HG03175 (cell line): ENCODE data around the gene EPS8L2.

ENCODE experiments used
- ATAC-seq: cut with Tn5 transposase; IDR thresholded peaks from one replicate; pipeline ENCODE4 v1.9.1; 2021; ENCODE audit warnings: mild to moderate bottlenecking, moderate library complexity; ENCODE audit not compliant: unreplicated experiment

The EPS8L2 gene

DNA sequence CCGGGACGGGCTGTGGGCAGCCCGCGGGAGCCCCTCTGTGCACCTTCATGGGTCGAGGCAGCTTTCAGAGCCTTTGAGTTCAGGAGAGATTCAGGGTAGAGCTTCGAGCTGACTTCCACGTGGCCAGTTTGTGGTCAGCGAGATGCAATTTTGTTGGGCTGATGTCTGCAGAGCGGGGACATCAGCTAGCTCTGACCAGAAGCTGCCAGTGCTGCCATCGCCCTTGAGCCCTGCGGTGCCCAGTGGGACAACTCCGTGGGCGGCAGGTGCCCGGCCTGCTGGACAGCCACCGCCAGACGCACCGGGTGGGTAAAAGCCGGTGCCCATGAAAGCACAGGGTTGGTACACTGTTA lies 42.0 kb downstream of the EPS8L2 start:
- ATAC-seq: no peak

DNA sequence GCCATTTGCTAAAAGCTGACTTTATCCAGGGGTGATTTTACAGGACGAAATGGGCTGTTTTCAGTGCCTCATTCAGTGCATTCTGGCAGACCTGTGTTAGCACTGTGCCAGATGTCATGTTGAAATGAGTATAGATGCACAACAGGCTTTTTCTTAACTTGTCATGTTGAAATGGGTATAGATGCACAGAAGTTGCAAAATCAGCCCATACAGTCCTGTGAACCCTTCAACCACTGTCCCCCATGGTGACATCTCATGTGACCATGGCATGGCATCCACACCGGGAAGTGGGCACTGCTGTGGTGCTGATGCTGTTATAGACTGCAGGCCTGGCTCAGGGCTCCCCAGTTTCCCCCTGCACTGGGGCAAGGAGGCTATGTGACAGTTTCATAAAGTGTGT lies 43.7 kb downstream of the EPS8L2 start:
- no peak for ATAC-seq

DNA sequence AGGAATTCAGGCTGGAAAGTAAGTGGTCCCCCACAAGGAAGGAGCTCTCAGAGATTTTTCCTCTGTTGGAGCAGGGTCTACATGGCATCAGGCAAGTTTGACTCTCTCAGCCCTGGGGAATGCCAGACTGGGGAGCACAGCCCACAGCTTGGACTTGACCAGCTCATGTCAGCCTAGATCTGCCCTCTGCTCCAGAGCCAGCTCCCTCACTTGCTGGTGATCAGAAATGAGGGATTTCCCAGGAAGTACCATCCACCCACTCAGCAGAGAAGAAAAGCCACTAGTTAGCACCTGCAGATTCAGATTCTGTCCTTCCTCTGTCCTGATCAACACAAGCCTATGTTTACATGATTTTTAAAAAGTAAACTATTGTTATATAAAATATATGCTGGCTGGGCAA lies 54.2 kb downstream of the EPS8L2 start:
- no peak for ATAC-seq

DNA sequence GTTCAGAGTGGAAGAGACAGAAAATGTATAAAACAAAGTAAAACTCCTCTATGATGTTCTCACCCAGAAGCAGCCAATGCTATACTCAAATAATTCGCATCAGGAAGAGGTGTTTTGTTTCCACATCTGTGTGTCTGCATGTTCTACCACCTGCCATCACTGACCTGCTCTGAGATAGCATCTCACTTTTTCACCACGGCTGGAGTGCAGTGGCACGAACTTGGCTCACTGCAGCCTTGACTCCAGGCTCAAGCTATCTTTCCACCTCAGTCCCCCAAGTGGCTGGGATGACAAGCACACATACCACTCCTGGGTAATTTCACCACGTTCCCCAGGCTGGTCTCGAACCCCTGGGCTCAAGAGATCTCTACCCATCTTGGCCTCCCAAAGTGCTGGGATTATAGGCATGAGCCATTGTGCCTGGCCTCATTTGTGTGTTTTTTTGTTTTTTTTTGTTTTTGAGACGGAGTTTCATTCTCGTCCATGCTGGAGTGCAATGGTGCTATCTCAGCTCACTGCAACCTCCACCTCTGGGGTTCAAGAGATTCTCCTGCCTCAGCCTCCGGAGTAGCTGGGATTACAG lies 55.6 kb downstream of the EPS8L2 start:
- no peak for ATAC-seq

DNA sequence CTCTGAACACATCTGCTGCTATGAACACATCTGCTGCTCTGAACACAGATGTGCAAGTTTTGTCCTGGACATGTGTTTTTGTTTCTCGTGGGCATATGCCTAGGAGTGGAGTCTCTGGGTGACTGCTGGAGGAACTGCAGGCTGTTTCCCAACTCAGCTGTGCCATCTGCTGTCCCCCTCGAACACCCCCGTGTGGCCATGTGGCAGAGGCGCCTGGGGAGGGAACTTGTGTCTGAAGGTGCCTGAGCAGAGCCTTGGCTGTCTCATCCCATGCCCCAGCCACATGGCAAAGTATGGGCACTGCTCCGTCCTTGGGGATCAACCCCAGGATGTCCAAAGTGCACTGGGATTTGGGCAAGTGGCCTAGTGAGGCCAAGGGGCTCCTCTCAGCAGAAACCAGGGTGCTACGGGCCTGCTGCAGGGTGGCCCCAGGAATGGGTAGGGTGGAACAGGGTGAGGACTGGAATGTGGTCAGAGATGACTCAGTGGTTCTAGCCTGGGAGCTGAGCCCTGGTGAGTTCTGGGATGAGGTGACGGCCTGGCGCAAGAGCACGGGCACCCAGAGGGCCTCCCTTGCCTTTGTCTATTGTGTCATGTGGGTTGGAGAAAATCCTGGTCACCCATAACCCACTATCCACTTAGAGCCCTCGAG lies 56.5 kb downstream of the EPS8L2 start:
- no peak for ATAC-seq

DNA sequence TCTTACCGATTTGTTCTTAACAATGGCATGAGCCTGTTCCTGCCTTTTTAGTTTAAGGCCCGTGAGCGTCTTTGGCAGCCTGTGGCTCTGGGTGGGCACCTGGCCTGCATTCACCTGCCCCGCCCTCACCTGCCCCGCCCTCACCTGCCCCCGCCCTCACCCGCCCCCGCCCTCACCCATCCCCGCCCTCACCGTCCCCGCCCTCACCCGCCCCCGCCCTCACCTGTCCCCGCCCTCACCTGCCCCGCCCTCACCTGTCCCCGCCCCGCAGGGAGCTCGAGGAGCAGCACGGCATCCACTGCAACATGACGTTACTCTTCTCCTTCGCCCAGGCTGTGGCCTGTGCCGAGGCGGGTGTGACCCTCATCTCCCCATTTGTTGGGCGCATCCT lies 57.0 kb downstream of the EPS8L2 start:
- ATAC-seq: no peak

DNA sequence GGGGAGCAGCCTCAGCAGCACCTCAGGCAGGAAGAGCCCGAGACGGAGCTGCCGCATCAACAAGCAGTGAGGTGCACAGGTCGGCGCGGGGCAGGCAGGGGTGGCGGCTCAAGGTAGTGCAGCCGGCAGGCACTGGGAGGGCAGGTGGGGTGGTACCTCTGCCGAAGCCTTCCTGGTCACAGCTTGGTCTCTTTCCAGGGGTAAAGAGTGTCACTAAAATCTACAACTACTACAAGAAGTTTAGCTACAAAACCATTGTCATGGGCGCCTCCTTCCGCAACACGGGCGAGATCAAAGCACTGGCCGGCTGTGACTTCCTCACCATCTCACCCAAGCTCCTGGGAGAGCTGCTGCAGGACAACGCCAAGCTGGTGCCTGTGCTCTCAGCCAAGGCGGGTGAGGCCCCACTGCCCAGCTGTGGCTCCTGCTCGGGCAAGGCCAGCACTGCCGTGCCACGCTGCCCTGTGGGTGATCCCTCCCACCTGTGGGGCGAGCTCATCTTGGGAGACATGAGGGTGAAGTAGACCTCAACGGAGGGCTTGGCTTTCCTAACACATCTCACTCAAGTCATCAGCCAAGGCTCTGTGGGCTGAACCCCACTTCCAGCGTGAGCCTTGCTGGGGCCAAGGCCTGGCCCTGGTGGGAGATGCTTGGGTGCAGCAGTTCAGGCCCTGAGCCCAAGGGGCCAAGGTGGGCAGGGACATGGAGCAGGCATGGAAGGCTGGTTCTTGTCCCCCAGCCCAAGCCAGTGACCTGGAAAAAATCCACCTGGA lies 57.7 kb downstream of the EPS8L2 start:
- ATAC-seq: no peak

DNA sequence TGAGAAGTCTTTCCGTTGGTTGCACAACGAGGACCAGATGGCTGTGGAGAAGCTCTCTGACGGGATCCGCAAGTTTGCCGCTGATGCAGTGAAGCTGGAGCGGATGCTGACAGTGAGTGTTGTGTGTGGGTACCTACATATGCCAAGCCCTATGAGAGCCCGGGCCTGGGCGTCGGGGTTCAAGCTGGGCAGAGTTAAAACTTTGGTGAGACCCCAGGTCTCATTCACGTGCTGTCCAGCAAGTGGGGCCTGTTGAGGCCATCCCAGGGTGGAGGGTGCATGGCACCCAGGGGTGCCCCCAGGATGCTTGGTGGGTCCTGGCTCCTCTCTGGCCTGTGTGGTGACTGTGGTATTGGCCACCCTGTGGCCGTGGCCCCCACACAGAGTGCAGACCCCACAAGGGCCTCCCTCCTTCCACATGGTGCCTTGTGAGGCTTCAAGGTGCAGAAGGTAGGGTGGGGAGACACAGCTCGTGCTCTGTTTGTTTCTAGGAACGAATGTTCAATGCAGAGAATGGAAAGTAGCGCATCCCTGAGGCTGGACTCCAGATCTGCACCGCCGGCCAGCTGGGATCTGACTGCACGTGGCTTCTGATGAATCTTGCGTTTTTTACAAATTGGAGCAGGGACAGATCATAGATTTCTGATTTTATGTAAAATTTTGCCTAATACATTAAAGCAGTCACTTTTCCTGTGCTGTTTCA lies 58.4 kb downstream of the EPS8L2 start:
- no peak for ATAC-seq

DNA sequence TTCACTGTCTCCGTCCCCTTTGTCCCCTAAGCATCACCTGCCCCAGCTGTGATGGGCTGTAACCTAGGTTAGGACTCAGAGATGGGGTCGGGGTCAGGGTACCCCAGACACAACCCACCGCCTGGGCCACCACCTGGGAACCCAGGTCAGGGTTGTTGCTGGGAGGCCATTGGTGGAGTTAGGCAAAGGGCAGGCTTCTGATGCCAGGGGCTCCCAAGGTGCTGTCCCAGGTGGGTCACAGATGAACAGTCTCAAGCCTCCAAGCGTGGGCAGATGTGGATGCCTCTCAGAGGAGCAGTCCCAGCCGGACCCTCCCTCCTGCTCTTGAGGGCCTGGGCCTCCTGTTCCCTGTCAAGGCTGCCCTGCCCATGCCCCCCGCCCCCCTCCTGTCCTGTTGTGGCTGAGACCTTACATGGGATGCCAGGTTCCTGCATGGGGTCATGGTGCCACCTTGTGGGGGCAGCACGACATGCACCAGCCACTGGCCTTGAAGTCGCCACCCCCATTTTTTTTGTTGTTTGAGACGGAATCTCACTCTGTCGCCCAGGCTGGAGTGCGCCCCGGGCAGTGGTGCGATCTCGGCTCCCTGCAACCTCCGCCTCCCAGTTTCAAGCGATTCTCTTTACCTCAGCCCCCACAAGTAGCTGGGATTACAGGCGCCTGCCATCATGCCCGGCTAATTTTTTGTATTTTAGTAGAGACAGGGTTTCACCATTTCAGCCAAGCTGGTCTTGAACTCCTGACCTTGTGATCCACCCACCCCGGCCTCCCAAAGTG lies 59.2 kb downstream of the EPS8L2 start:
- no peak for ATAC-seq

DNA sequence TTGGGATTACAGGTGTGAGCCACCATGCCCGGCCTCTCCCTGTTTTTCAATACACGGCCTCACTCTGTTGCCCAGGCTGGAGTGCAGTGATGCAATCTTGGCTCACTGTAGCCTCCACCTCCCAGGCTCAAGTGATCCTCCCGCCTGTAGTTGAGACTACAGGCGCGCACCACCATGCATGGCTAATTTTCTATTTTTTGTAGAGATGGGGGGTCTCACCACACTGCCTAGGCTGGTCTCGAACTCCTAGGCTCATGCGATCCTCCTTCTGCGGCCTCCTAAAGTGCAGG lies 59.7 kb downstream of the EPS8L2 start:
- no peak for ATAC-seq

DNA sequence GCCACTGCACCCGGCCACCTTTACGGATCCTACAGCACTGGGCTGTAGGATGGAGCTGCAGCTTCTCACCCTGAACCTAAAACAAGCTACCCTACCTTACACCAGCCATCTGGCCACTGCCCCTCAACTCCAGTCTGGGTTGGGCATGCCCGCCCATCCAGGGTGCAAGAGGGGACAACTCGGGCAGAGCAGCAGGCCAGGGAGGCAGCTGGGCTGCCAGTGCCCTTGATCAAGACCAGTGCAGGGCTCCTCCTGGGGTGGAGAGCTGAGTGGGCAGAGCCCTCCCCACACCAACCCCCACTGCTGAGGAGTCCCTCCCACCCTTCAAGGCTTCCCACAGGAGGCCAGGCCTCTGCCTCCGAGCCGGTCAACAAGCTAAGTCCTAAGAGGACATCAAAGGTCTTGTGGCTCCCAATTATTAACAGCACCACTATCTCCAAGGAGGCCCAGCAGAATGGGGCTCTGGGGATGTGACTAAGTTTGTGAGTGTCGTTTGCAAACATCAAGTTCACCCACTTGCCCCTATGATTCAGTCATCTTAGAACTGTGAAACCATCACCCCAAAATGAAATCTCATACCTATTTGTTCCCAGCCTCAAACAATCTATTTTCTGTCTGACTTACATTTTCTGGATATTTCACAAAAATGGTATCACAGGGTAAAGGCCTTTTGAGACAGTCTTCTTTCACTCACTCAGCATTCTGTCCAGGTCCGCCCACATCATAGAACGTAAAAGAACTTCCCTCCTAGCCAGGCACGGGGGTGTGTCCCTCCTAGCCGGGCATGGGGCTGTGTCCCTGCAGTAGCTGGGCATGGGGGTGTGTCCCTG lies 60.3 kb downstream of the EPS8L2 start:
- ATAC-seq: no peak

DNA sequence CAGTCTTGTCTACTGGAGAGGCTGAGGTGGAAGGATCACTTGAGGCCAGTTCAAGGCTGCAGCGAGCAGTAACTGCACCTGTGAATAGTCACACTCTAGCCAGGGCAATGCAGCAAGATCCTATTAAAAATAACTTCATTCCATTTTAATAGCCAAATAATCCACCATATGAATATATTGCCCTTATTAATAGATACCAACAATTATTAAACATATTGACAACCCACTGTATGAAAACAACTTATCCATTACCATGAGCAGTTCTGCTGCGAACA lies 60.8 kb downstream of the EPS8L2 start:
- ATAC-seq: no peak

DNA sequence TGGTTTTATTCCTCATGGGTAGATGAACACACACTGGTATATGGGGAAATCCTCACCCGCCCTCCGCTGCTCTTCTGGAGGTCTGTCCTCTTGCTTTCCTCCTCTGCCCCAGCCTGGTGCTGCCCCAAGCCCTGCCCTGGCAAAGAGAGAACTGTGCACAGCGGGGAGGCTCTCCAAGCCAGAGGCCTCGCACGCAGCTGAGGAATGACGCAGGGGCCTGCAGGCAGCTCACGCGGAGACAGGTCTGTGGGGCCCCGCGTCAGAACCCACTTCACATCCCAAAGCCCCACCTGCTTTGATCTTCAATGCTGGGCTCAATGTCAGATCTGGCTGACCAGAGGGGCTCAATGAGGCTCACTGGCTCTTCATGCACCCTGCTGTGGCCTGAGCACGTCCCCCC lies 61.2 kb downstream of the EPS8L2 start:
- ATAC-seq: no peak

DNA sequence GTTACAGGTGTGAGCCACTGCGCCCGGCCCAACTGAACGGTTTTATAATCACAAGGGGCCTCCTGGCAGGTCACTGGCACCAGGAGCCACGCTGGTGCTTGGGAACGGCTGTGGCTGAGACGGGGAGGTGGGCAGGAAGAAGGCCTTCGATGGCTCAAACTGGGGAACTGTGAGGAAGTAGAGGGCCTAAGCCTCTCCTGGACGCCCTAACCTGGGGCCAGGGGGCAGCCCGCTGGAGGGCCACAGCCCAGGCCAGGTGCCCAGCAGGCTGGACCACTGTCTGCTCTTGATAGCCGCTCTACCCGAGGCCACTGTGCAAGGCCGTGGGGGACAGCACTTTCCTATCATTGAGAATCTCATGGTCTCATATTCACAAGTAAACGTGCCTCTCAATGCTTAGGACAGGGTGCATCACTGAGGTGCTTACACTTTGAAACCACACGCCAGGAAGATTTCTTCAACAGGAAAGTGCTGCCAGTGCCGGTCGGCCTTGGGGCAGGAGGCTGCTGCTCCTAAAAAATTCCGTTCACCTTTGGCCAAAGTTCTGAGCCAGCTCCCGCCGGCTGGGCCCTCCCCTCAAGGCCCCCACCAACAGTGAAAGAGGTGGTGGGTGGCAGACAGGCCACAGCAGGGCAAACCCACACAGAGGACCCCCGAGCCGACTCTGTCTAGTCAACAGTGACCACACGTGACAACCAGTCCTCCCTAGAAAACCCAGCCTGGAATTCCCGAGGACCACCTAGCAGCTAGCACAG lies 64.0 kb downstream of the EPS8L2 start:
- ATAC-seq: no peak

DNA sequence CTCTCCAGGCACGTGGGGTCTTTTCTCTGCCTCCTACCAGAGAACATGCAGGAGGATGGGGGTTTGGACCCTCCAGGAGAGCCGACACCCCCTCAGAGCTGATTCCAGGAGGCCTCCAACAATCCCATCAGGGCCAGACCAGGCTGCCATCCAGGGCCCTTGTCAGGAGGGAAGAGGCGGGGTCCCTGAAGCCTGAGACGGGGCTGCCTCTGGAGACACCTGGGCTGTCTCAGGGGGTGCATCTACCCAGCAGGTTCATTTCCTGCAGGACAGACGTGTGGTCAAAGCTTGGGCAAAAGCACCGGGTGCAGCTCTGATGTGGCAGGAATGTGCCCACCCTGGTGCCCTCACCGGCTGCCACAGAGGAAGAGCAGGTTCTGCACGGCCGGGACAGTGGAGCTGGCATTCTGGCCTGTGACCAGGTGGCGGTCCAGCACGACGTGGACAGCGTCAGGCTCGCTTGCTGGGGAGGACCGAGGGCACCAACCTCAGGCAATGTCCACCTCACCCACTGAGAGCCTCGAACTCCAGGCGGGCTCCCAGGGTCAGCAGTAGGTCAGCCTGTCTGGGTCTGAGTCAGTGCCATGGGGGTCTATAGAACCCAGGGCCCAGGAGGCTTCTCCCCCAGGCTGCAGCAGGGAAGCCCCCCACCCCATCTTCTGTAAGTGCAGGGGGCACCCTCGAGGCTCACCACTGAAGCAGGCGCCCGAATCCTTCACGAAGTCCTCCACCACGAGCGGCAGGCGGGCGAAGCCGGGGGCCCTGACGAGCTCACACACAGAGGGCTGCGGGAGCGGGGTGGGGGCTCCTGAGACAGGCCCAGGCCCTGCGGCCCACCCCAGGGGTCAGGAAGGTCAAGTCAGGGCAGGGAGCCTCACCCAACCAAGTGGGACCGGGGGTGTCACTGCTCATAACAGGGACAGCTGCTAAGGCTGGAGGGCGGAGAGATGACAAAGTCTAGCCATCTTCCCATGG lies 64.9 kb downstream of the EPS8L2 start:
- no peak for ATAC-seq

DNA sequence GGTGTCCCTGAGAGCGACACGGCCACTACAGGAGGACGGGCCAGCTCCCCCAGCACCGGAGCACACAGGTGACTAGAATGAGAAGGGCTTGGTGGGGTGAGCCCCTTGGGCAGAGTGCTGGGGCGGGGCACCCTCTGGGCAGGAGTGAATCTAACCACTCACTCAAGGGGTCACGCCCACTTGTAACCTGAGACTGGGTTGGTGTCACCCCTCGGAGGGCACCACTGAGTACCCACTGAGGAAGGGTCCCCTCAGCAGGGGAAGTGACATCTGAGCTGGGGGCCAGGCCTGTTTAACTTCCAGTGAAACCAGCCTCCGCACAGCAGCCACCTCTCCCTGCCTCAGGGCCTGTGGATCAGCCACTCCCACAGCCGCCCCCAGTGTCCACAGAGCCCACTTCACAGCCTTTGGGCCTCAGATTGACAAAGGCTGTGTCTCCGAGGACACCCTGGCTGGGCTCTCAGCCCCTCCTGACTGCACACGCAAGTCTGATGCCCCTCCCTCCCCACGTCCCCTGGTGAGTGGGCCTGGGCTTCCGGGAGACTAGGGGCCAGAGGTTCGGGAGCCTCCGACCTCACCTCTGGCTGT lies 65.7 kb downstream of the EPS8L2 start:
- no peak for ATAC-seq

DNA sequence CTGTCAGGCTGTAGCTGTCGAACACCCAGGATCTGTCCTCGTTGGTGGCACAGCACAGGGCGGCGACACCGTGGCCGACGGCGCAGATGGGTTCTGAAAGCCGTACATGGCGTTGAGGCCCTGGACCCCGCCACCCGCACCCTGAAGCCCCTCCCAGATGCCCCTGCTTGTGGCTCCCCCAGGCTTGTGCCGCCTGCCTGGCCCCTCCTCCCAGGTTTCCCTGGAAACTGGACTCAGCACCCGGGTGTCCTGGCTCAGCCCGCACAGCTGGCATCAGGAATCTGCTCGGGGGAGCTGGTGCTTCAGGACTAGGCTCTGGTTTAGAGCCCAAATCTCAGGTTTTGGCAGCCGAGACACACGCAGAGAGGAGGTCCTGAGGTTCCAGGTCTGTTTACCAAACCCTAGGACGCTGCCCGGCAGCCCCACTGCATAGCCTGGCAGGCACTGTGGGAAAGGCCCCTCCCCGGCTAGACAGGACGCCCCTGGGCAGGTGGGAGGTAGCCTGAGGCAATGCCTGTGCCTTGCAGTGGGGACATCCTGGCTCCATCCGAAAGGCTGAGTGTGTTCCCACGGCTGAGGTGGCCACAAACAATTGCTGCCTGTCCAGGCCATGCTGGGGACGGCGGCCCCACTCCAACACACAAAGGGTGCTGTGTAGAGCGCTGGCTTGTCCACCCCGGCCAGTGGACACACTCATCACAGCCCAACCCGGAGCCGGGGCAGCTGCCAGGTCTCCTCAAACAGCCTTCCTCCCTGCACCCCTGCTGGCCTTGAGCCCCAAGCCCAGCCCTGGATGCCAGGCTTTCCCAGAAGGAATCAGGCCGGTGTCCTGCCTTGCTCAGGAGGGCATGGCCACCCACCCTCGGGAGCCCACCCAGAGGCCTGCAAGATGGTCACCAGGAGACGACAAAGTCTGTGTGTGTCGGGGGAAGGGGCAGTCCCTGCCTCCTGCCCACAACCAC lies 66.7 kb downstream of the EPS8L2 start:
- ATAC-seq: no peak
